Stimulated activated naive CD8-positive, alpha-beta T cell treated with anti-CD3 and anti-CD28 coated beads, Interleukin-15, Interleukin-2, amounts not matched to agents 100 U/mL and 50 U/mL, for 24 hours (primary cell): ENCODE data around the gene MUC5B.

Experiments
- ATAC-seq: fragments of 150-1000 bp; cut with Tn5 transposase; one replicate; pipeline ENCODE4 v1.10.0; 2021
- DNase-seq: peaks from one replicate; pipeline ENCODE4 v3.0.0; 2021

Gene MUC5B

DNA sequence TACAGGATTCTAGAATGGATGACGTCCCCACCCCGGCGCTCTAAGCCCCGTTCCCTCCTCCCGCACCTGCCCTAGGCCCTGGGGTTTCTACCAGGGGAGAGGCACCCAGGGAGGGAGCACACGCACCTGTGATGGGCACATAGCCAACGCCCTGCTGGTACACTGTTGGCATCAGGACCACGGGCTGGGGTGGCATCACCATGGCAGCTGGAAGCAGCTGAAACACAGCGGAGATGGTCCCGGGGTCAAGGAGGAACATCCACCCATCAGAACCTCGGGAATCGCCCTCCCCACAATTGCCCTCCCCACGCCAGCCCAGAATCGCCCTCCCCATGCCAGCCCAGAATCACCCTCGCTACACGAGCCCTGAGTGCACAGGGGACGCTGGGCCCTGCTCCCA, 63.0 kb downstream of the MUC5B start:
- no peak for ATAC-seq
- no peak for DNase-seq

DNA sequence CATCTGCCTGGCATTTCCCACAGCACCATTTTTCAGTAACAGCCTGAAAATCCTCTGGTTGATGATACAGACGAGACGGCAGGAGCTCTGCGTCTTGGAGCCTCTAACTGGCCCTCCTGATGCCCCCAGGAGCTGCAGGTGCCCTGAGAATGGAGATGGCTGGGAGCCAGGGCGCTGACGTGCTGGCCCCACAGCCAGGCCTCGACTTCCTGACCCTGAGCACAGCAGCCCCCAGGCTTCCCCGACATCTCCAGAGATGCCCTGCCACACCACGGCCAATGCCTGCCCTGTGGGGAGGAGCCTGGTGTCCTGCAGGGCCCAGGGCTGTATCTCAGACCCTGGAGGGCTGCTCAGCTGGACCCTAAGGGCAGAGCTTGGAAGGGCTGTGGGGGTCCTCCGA, 65.1 kb downstream of the MUC5B start:
- ATAC-seq (no peak), DNase-seq (no peak)

DNA sequence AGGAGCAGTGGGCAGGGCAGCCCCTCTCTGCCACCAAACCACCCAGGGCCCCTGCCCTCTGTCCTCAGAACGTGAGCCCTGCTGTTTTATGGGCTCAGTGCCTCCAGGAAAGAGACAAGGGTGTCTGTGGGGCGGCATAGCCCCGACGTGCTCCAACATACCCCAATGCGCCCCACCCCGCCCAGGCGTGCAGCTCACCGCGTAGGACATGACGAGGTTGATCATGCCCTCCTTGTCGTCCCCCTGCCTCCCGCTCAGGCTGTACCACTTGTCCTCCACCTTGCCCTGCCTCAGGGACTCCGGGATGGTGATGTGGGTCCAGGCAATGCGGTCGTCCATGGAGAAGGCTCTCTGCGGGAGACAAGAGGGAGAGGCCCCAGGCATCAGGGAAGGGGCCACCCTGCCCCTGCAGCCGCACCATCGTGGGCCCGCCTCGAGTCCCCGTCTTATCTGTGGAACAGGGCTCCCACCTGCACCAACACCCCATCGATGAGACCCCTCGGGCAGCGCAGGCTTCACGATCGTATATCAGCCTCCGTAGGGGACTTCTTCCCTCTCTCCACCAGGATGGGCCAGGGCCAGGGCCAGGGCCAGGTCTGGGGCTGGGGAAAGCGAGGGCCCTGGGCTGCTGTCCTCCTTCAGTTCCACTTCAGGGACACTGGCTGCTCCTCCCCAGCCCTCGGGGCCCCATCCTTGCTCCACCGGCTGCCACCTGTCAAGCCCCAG, 65.7 kb downstream of the MUC5B start:
- DNase-seq = no peak
- no peak for ATAC-seq

DNA sequence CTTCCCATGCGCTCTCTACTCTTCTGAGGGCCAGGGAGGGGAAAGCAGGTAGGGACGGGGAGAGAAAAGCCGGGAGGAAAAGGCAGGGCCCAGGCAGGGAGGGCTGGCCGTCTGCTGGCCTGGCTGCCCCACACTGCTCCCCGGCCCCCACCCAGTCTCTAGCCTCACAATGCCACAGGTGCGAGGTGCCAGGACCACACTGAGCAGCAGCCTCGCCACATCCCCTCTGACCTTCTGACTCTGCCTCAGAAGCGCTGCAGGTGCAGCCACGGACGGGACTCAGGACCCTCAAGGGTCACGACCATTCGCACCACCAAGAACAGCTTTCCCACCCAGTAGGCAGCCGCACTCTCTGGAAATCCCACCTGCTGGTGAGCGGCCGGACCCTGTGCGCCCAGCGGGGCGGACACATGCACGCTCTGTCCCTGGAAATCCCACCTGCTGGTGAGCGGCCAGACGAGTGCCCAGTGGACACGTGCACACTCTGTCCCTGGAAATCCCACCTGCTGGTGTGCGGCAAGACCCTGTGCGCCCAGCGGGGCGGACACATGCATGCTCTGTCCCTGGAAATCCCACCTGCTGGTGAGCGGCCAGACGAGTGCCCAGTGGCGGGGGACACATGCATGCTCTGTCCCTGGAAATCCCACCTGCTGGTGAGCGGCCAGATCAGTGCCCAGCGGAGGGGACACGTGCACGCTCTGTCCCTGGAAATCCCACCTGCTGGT, 66.5 kb downstream of the MUC5B start:
- DNase-seq = no peak
- no peak for ATAC-seq

DNA sequence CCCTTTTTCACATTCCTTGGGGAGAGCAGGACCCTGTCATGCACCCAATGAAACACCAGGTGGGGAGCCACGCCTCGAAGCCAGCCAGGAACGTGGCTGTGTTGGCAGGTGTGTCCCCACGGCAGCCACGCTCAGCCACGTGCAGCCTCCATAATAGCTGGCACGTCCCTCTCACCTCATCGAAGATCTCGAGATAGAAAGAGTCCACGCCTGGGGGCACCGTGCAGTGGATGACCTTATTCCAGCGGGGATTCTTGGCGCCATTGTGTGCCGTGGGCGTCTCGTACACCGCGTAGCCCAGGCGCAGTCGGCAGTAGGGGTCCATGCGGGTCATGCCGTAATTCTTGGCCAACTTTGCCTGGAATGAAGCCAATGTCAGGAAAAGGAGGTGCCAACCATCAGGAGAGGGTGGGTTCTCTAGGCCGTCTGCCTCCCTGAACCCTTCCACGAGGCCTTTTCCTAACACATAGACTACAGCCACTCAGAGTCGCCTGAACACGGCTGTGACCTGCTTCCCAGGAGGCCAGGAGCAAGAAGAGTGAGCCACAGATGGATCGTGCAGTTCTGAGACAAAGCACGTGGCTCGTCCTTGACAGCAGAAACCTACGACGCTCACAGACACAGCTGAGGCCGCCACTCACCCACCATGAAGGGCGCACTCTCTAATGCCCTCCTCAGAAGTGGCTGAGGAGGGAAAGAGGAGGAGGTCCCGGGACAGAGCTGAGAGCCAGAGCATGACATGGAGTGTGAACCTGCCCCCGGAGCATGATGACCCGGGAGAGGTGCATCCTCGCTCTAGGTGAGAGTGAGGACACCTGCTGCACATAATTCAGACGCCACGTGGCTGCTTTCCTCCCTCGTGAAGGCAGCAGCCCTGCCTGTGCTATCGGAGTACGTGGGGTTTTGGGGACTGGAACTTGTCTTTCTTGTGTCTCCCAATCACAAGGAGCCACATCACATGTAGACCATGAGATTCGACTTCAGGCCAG, 67.5 kb downstream of the MUC5B start:
- no peak for ATAC-seq
- DNase-seq = no peak

DNA sequence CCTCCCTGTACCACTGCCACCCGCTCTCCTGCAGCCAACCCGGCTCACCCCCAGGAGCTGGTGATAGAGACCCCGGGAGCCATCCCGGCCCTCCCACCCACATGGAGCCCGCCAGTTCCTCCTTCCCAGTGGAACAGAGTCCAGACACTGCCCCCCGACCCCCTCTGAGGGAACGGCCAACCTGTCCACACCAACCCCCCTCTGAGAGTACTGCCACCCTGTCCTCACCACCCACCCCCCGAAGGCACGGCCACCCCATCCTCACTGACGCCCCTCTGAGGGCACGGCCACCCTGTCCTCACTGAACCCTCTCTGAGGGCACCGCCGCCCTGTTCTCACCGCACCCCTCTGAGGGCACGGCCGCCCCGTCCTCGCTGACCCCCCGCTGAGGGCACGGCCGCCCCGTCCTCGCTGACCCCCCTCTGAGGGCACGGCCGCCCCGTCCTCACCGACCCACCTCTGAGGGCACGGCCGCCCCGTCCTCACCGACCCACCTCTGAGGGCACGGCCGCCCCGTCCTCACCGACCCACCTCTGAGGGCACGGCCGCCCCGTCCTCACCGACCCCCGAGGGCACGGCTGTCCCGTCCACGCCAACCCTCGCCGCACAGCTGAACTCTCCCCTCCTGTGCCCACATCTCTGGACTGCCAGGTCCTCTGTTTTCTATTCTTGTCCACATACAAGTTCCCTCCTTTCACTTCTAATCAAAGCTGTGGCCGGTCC, 68.6 kb downstream of the MUC5B start:
- DNase-seq (no peak), ATAC-seq (no peak)

DNA sequence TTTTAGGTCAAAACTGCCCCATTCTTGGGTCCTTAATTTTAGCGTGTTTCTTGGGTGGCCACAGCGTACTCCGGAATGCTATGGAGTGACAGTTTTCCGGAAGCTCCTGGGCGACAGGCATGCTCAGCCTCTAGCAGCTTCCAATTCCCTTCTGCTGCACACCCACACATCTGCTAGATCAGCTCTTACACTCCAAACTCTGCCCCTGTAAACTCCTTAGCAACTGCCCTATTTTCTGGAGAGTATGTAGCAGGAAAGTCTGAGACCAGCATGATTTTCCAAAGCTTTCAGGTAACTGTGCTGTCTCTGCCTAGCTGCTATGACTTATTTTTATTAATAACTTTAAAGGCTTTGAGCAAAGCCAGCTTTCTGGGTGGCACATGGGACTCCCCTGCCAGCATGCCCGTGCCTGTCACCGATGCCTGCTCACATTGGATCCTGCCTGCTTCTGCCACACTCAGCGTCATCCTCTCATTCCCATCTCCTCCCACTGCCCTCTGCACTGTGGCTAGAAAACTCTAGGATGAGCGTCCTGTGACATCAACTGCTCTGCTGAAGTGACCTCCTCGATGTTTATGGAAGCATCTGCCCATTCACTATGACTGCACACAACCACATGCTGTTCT, 69.3 kb downstream of the MUC5B start:
- ATAC-seq (no peak), DNase-seq (no peak)

DNA sequence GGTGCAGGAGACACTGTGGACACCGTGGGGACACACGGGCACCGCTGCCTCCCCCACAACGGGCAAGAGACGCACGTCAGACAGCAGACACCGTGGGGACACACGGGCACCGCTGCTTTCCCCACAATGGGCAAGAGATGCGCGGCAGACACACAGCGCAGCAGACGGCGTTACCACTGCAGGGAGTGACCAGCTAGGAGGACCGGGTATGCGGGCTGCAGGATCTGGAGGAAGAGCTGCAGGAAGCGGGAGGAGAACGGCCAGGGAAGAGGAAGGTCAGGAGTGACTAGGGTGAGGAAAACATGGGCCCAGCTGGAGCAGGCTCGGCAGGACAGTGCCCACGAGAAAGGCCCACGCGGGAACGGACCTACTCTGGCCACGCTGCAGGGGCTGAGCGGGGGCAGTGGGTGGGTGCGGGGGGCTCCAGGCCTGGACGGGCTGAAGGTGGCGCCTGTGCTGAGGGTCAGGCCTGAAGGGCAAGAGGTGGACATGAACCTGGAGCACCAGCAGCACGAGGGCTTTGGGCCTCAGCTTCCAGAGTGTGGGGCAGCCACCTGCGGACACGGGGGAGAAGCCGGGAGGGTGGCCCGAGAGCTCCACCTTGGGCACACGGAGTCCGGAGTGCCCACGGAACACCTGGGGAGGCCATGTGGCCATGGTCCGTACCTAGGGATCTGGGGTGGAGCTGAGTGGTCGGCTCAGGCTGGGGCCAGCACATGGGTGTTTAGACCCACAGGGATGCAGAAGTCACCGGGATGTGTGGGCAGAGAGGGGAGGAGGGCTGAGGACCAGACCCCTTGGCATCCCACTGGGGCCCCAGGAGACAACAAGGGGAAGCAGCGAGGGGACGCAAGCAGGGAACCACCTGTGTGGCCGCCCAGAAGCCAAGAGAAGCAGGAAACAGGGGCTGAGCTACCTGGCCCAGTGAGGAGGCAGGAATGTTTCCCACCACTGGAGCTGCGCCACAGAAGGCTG, 70.1 kb downstream of the MUC5B start:
- ATAC-seq (no peak), DNase-seq (no peak)

DNA sequence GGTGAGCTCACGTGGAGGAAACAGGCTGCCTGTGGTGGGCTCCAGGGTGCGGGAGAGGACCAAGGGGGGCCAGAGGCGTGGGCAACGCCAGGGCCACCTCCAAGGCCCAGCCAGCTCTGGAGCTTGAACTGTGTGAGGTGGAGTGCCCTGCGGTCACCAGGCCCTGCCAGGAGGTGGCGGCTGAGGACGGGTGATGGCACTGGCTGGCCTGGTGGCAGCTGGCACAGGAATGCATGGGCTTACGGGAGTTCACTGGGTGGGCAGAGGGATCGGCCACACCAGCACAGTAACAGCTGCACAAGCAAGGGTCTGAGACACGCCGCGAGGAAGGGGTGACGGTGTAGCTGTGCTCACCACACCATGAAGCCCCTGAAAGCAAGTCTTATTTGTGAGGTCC, 70.8 kb downstream of the MUC5B start:
- DNase-seq (peak; percentile 22), ATAC-seq (no peak)

DNA sequence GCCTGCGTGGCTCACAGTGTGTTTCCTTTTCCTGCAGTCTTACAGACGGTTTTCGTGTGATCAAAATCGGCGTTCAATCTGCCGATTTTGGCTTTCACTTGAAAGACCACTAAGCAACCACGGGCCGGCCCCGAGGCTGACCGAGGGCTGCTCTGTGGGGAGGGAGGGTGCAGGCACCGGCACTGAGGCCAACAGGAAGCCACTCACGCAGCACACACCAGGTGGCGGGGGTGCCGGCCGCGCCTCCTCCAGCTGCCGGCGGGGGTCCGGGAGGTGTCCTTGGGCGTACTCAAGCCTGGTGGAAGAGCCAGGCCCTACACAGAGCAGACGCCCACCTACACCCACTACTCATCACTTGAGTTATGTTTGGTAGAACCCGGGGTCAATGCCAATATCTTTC, 72.2 kb downstream of the MUC5B start:
- no peak for DNase-seq
- no peak for ATAC-seq

DNA sequence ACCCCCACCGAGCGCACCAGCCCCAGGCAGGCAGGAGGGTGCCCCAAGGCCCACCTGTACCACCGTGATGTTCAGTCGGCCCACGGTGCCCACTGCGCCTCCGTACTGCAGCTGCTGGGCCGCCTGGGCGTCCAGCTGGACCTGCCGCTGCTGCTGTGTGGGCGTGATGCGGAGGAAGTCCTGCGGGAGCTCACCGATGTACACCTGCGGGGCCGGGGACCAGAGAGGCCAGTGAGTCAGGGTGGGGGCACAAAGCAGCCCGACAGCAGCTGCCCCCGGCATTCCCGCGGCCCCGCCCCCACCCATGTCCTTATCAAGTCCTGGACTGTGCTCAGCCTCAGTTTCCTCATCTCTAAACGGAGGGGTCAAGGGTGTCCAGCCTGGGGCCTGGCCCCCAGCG, 72.7 kb downstream of the MUC5B start:
- DNase-seq (no peak), ATAC-seq (no peak)

DNA sequence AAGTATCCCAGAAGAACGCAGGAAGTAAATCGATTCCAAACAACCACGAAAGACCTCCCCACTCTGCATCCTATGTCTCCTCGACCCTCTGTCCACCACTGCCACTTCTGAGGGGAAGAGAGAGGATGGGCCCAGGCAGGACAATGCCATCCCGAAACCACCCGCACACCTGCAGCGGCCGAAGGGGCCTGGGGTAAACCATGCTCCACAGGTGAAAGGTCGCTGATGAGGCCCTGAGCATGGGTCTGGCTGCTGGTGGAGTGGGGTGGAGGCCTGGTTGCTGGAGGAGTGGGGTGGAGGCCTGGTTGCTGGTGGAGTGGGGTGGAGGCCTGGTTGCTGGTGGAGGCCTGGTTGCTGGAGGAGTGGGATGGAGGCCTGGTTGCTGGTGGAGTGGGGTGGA, 73.4 kb downstream of the MUC5B start:
- ATAC-seq (no peak), DNase-seq (no peak)

DNA sequence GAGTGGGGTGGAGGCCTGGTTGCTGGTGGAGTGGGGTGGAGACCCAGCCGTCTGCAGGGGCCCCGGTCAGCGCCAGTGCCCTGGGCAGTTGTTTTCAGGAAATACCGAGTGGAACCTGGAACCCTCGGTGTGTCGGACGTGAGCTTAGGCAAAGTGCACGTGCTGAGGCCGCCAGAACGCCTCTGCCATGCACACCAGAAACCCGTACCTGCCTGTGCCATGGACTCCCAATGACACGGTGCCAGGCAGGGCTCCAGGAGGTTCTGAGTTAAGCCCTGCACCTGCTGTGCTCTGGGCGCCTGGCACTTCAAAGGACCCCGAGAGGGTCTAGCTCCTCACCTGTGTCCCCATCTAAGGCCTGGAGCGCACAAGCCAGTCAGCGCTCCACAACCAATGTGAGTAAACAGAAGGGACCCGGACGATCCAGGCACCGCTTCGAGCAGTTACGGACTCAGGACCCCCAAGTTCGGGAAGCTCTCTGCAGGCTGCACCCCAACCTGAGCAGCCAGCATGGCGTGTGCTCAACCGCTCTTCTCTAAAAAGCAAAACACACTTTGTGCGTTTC, 74.2 kb downstream of the MUC5B start:
- no peak for DNase-seq
- ATAC-seq = no peak

DNA sequence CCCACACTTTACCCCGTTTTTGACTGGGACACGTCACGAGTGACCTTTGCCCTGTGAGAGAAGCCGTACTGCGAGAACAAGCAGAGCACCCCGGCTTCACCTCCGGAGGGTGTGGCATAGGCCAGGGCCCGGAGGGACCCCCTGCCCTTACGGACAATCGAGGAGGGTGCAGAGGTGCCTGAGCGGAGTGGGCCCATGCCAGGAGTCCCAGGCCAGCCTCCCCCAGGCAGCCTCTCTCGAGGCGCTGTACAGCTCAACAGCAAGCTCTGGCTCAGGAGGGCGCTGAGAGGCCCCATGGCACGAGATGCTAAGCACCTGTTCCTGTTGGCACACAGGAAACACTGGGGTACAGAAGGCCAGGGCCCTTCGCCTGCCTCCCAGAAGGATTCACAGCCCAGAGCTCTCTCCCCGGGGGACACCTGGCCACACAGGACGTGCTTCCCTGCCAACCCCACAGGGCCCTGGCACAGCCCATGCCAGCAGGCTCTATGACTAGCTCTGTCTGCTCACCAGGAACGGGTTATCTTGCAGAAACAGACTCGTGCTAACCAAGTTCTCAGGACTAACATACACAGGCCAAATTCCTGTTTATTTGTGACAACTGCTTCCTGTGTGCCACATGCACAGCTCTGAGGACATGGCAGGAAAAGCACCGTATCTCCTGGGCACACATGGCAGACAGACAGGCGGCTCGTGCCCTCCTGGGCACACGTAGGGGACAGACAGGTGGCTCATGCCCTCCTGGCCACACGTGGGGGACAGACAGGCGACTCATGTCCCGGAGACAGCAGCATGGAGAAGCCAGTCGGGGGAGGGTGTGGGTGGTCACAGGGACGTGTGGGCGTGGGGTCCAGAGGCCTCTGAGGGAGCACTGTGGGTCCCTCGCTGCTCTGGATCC, 75.0 kb downstream of the MUC5B start:
- DNase-seq (peak; percentile 1), ATAC-seq (peak; percentile 34)

DNA sequence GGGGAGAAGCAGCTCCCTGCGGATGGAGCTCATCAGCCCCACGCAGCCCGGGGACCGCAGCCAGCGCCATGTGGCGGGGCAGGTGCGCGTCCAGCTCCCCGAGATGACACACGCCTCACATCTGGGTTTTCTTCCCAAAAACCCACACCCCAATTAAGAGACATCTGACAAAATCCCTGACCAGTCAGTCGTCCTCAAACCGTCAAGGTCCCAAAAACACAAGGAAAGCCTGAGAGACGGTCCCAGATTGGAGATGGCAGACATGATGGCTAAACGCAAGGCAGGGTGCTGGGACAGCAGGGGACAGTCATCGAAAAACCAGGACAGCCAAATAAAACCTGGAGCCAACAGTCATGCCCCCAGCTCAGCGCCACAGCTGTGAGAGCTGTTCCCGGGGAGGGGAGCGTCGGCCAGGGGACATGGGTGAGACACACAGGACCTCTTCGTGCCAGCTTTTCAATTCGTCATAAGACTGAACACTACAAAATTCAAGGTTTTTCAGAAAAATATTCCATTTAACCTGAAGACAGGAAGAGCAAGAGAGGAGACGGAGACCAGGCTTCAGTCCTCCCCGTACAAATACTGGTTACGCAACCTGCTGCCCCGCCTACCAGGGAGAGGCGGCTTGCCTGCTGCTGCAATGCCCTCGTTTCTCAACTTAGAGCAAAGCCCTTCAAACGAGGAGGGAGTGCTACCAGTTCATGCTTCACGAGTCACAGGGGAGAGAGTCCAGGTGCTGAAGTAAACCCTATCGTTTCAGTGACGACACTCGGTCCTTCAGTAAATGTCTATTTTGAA, 76.0 kb downstream of the MUC5B start:
- ATAC-seq (no peak), DNase-seq (no peak)

DNA sequence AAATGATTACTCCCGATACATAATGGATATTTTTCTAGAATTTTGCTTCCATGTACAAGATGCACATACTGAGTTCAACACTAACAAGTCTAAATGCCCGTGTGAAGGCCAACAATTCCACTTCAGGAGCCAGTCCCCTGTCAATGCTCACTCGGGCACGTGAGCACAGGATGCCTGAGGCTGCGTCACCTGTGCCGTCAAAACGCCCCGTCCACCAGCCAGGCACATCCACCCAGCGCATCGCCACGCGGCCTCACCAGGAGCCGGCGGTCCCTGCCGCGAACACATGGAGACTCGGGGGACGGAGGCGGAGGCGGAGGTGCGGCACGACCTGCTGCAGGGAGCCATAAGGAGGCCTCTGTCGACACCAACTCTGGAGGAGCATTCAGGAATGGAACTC, 76.8 kb downstream of the MUC5B start:
- ATAC-seq (no peak), DNase-seq (no peak)

DNA sequence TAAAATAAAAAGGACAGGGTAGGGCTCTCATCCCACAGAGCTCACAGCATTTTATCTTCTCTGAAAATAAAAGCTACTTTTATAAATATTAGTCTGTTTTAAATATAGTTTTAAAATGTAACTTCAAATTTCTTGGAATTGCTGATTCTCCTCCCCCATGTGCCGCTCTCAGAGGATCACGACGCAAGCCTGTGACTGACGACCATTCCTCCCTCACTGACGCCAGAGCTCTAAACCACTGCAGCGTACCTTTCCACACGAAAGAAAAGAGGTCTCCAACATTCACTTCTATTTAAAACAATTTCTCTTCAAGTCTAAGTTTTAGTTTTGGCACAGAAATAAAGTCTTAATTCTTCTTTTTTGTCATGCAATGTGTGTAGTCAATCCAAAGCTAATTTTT, 77.3 kb downstream of the MUC5B start:
- DNase-seq = no peak
- ATAC-seq = no peak

DNA sequence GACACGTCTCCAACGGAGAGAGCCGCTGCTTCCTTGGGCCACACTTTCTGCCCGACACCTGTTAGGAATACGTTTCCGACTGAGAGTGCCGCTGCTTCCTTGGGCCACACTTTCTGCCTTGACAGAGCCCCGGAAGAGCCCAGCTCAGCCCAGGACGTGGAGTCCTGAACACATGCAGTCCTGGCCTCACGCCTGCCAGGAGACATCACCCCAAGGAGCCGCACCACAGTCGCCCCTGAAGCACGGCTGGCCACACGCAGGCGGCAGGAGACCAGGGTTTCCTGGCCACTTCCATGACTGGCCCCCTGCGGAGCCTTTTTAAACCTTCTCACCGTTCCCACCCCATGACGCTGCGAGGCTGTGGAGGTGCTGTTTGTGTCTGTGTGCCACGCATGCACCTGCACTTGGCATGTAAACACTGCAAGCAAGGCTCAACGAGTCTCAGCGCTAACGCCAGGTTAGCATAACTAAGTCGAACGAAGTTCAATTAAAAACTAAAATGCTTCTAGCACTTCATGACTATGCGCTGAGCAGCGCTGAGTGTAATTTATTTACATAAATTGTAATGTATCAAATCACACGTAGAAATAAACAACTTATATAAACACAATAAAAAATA, 77.8 kb downstream of the MUC5B start:
- ATAC-seq (no peak), DNase-seq (no peak)
